GM12878 (cell line): ENCODE data around the gene PLA2G4A. TPM values are rescaled to one million over a fixed set of nuclear protein-coding genes. Genes with fewer than 3 reads are reported as not detected.

Experiments used
- ATAC-seq: fragments of 200-7000 bp; cut with Tn5 transposase; 3 replicates; pipeline ENCODE4 v1.9.1; 2020; ENCODE audit warnings: mild to moderate bottlenecking, moderate library complexity
- BruUV-seq: library from RNA; stranded (reverse); fragments of 400-500 nt; replicated peaks from 2 replicates; lab custom pipeline; 2021; lab: Mats Ljungman, UMichigan
- CTCF ChIA-PET: fragments of 300-600 bp; sonication (Branson Sonifier 250); formaldehyde crosslinking; extraction: SDS; loops from one replicate; lab custom pipeline; 2021; ENCODE audit warnings: inconsistent platforms; lab: Yijun Ruan, JAX
- POLR2A ChIA-PET: fragments of 350-600 bp; formaldehyde crosslinking; extraction: SDS; loops from one replicate; lab custom pipeline; 2021; ENCODE audit warnings: inconsistent platforms; lab: Charles Lee
- RAD21 ChIA-PET: fragments of 300-600 bp; sonication (Branson Sonifier 250); formaldehyde crosslinking; loops from one replicate; lab custom pipeline; 2023; ENCODE audit warnings: antibody characterized with exemption; ENCODE audit not compliant: unreplicated experiment; lab: Charles Lee
- SMC1A ChIA-PET: fragments of 300-600 bp; sonication (Branson Sonifier 250); formaldehyde crosslinking; loops from one replicate; lab custom pipeline; 2023; ENCODE audit not compliant: unreplicated experiment, uncharacterized antibody; lab: Charles Lee
- DNase-seq: peaks from one replicate; pipeline ENCODE4 v3.0.0-alpha.2; 2011; ENCODE audit warnings: low read depth, low spot score
- FAIRE-seq: peaks from 3 replicates; lab custom pipeline; 2011; peaks lifted over from hg19 to GRCh38; lab: Jason Lieb, UNC
- H2AFZ ChIP-seq: 2 replicates; pipeline ENCODE4 v1.6.0; 2011; ENCODE audit warnings: low read depth, low read length, control low read depth; ENCODE audit not compliant: control insufficient read depth
- H3K27ac ChIP-seq: 2 replicates; pipeline ENCODE4 v1.5.1; 2011; ENCODE audit warnings: control low read depth; ENCODE audit not compliant: control insufficient read depth, insufficient read depth
- H3K27me3 ChIP-seq, 2 experiments: replicated peaks in 1 of 2; 2 replicates each; pipeline versions ENCODE4 v1.6.0 to v1.6.1; 2011; ENCODE audit warnings: low read length in 1 of 2; ENCODE audit not compliant: control insufficient read depth in 2 of 2, insufficient read depth in 2 of 2
- H3K36me3 ChIP-seq, 2 experiments: 2 replicates each; pipeline ENCODE4 v1.5.1; 2011; ENCODE audit warnings: low read length in 1 of 2; ENCODE audit not compliant: control insufficient read depth in 2 of 2, insufficient read depth in 2 of 2
- H3K4me1 ChIP-seq: 2 replicates; pipeline ENCODE4 v1.6.1; 2011; ENCODE audit warnings: mild to moderate bottlenecking, low read length, moderate library complexity, mixed read lengths; ENCODE audit not compliant: control insufficient read depth, insufficient read depth
- H3K4me2 ChIP-seq: 2 replicates; pipeline ENCODE4 v1.6.0; 2011; ENCODE audit warnings: control low read depth; ENCODE audit not compliant: control insufficient read depth, insufficient read depth
- H3K4me3 ChIP-seq: fragments of 200-600 bp; sonication (generic); 2 replicates; pipeline ENCODE4 v1.5.1; 2016
- H3K79me2 ChIP-seq: 2 replicates; pipeline ENCODE4 v1.6.0; 2011; ENCODE audit warnings: low read length; ENCODE audit not compliant: control insufficient read depth, insufficient read depth
- H3K9ac ChIP-seq: 2 replicates; pipeline ENCODE4 v1.8.0; 2011; ENCODE audit warnings: low read length, control low read depth, mixed read lengths; ENCODE audit not compliant: control insufficient read depth, insufficient read depth
- H3K9me3 ChIP-seq: replicated peaks from 3 replicates; pipeline ENCODE4 v1.5.1; 2011; ENCODE audit warnings: mild to moderate bottlenecking, low read length; ENCODE audit not compliant: control insufficient read depth, insufficient read depth
- H4K20me1 ChIP-seq: 2 replicates; pipeline ENCODE4 v1.6.0; 2011; ENCODE audit not compliant: control insufficient read depth, insufficient read depth
- ATF2 ChIP-seq: IDR thresholded peaks from 2 replicates; pipeline ENCODE4 v1.6.1; 2012; ENCODE audit warnings: low read length, inconsistent platforms
- CHD2 ChIP-seq: IDR thresholded peaks from 2 replicates; pipeline ENCODE4 v1.6.1; 2011; ENCODE audit warnings: low read depth, low read length, improper control_type of control experiment, borderline replicate concordance
- FOXK2 ChIP-seq: fragments of 450-650 bp; IDR thresholded peaks from 2 replicates; pipeline ENCODE4 v1.6.1; 2017; ENCODE audit warnings: mild to moderate bottlenecking, moderate library complexity
- MXI1 ChIP-seq: fragments of 150-350 bp; IDR thresholded peaks from 2 replicates; pipeline ENCODE4 v1.6.1; 2011; ENCODE audit warnings: low read depth, mild to moderate bottlenecking, inconsistent platforms, low read length, improper control_type of control experiment
- NFIC ChIP-seq: IDR thresholded peaks from 2 replicates; pipeline ENCODE4 v1.6.1; 2012; ENCODE audit warnings: low read depth, mild to moderate bottlenecking, inconsistent platforms, low read length, moderate library complexity
- PRDM15 ChIP-seq: fragments of 450-650 bp; formaldehyde crosslinking; IDR thresholded peaks from 2 replicates; pipeline ENCODE4 v1.4.0; 2020; ENCODE audit warnings: mild to moderate bottlenecking, moderate library complexity
- RFX5 ChIP-seq: IDR thresholded peaks from 2 replicates; pipeline ENCODE4 v1.6.1; 2011; ENCODE audit warnings: low read depth, low read length, improper control_type of control experiment
- SREBF1 ChIP-seq: IDR thresholded peaks from 2 replicates; pipeline ENCODE4 v1.6.1; 2012; ENCODE audit warnings: mild to moderate bottlenecking, low read length
- ZSCAN29 ChIP-seq: fragments of 450-650 bp; IDR thresholded peaks from 2 replicates; pipeline ENCODE4 v1.6.1; 2017; ENCODE audit warnings: mild to moderate bottlenecking, moderate library complexity
- WGBS: methylation state at CpG from one replicate; pipeline ENCODE4 v1.1.6; 2016; ENCODE audit warnings: low lambda C conversion rate; ENCODE audit not compliant: insufficient replicate concordance, insufficient coverage; ENCODE audit errors: missing lambda C conversion rate; 5-methylcytosine and 5-hydroxymethylcytosine counted together
- in situ Hi-C: fragments of 300-500 bp; cut with MboI; formaldehyde crosslinking; loops from 9 replicates; pipeline ENCODE4 v1.14.3; 2018; ENCODE audit warnings: mixed read lengths
- intact Hi-C: fragments of 100-400 bp; cut with micrococcal nuclease; formaldehyde crosslinking; loops from one replicate; pipeline ENCODE4 v1.14.2; 2022; ENCODE audit not compliant: unreplicated experiment
- polyA plus RNA-seq, 11 experiments: library from polyadenylated mRNA; depleted of rRNA in 4 of 11; unstranded in 6 of 11; stranded (reverse) in 5 of 11; fragments of >200 nt; fragmentation: Nextera tagmentation in 4 of 11; fragmentation: Illumina TruSeq in 1 of 11; extraction: Ambion mirVana in 4 of 11; extraction: Trizol in 1 of 11; gene quantifications; 1 replicate in 1 of 11; 2 replicates in 10 of 11; pipeline versions ENCODE4 v1.2.1 to v1.2.3, GENCODE V29; 2011 to 2016; ENCODE audit warnings: inconsistent platforms in 2 of 11, missing spikeins in 2 of 11, low read depth in 1 of 11
- total RNA-seq, 4 experiments: library from RNA; depleted of rRNA in 3 of 4; stranded (reverse); fragments of >200 nt in 3 of 4; fragmentation: Illumina TruSeq in 1 of 4; extraction: Trizol in 1 of 4; gene quantifications; 2 replicates each; pipeline versions ENCODE4 v1.2.1 to v1.2.3, GENCODE V29; 2013 to 2021

The PLA2G4A gene
- total and polyA plus RNA-seq, 10 of the 15 experiments (the other 5 are each of a cell fraction or from before 2014, with no cell fraction given) = 0.70 to 3.3 (median 1.5) TPM; not detected in 1

- H3K36me3 ChIP-seq = no peaks in the 10 kb centered on the region
- intact Hi-C loops (no loop called here), in situ Hi-C loops (no loop called here)
- H4K20me1 ChIP-seq = no peaks in the 10 kb centered on the region
- ChIA-PET SMC1A (no interaction called here), CTCF (no interaction called here)
- no peak overlapping the region for H2AFZ ChIP-seq
- DNase-seq = no peak
- peaks cover 8% of the 10 kb centered on the region for H3K4me1 ChIP-seq
- no peaks in the 10 kb centered on the region for H3K27me3 ChIP-seq
- H3K4me2 ChIP-seq = no peak overlapping the region
- TF ChIP-seq MXI1 = no peak
- no peak for TF ChIP-seq NFIC
- no peak for TF ChIP-seq ZSCAN29
- TF ChIP-seq SREBF1 = no peak
- no peak for TF ChIP-seq CHD2
- TF ChIP-seq FOXK2 = no peak
- TF ChIP-seq PRDM15 (CRISPR knock-in tag) = no peak
- no peak for TF ChIP-seq RFX5
- no peak for TF ChIP-seq ATF2
- TF ChIP-seq, all 136 proteins: peak for 0
- Histone ChIP-seq H3K9ac (no peak overlapping the region), H3K9me3 (no peaks in the 10 kb centered on the region), H3K79me2 (no peaks in the 10 kb centered on the region), H3K27ac (no peak overlapping the region), H3K4me3 (no peak overlapping the region)
- ATAC-seq (no peak), FAIRE-seq (no peak)
- RAD21 ChIA-PET = no interaction called here
- BruUV-seq = no TSS peak
- POLR2A ChIA-PET = no interaction called here
- 14% methylated on average over 1 of the region's 1 CpG for WGBS
Measured at GRCh38 chr1:186896211-186896610, 67.5 kb downstream of the PLA2G4A start.
